B cell (primary cell): ENCODE data around the gene SCO2. TPM values are rescaled to one million over a fixed set of nuclear protein-coding genes. Genes with fewer than 3 reads are reported as not detected.

Source experiments
- ATAC-seq: fragments of 200-7000 bp; cut with Tn5 transposase; one replicate; pipeline ENCODE4 v1.10.0; 2021; ENCODE audit warnings: low read depth, mild to moderate bottlenecking, moderate number of reproducible peaks, moderate library complexity
- CTCF ChIA-PET: fragments of 350-600 bp; sonication (Branson Sonifier 250); formaldehyde crosslinking; loops from one replicate; lab custom pipeline; 2021; ENCODE audit warnings: antibody characterized with exemption, inconsistent platforms; lab: Charles Lee
- POLR2A ChIA-PET: fragments of 350-600 bp; sonication (Branson Sonifier 250); formaldehyde crosslinking; loops from one replicate; lab custom pipeline; 2021; ENCODE audit warnings: antibody characterized with exemption; lab: Charles Lee
- DNase-seq: peaks from one replicate; pipeline ENCODE4 v3.0.0; 2013
- H2AFZ ChIP-seq: 2 replicates; pipeline ENCODE4 v1.6.1; 2012; ENCODE audit warnings: mild to moderate bottlenecking, low read depth, low read length; ENCODE audit not compliant: insufficient read depth, poor library complexity, severe bottlenecking
- H3K27ac ChIP-seq, 2 donors: 1 replicate in 1 of 2; 2 replicates in 1 of 2; pipeline ENCODE4 v1.5.1; 2012 to 2013; ENCODE audit warnings: low read length in 2 of 2, mild to moderate bottlenecking in 2 of 2, moderate library complexity in 1 of 2
- H3K27me3 ChIP-seq, 4 experiments: fragments of 200-600 bp in 1 of 4; sonication (generic) in 1 of 4; replicated peaks in 1 of 4; 1 replicate in 2 of 4; 2 replicates in 2 of 4; pipeline versions ENCODE4 v1.6.1 to v1.7.0; 2013 to 2016; ENCODE audit warnings: low read length in 3 of 4, mild to moderate bottlenecking in 2 of 4, mixed read lengths in 1 of 4, moderate library complexity in 1 of 4; ENCODE audit not compliant: insufficient read depth in 4 of 4, control insufficient read depth in 3 of 4; ENCODE audit errors: control extremely low read depth in 1 of 4
- H3K36me3 ChIP-seq, 2 experiments: replicated peaks in 1 of 2; 1 replicate in 1 of 2; 2 replicates in 1 of 2; pipeline versions ENCODE4 v1.6.1 to v1.7.1; 2013; ENCODE audit warnings: low read length in 1 of 2; ENCODE audit not compliant: insufficient read depth in 2 of 2, control insufficient read depth in 1 of 2; ENCODE audit errors: control extremely low read depth in 1 of 2, extremely low read depth in 1 of 2
- H3K4me1 ChIP-seq, 2 donors: fragments of 200-600 bp in 1 of 2; sonication (generic) in 1 of 2; 1 replicate in 1 of 2; 2 replicates in 1 of 2; pipeline versions ENCODE4 v1.5.1 to v1.6.1; 2013 to 2017; ENCODE audit warnings: low read length in 2 of 2; ENCODE audit not compliant: control insufficient read depth in 2 of 2, insufficient read depth in 2 of 2
- H3K4me2 ChIP-seq: replicated peaks from 2 replicates; pipeline ENCODE3; 2012; ENCODE audit warnings: mild to moderate bottlenecking, low read depth, low read length; ENCODE audit not compliant: poor library complexity, severe bottlenecking
- H3K4me3 ChIP-seq, 5 experiments: fragments of 200-600 bp in 1 of 5; sonication (generic) in 1 of 5; 1 replicate in 3 of 5; 2 replicates in 2 of 5; pipeline versions ENCODE4 v1.5.1 to v1.7.0; 2011 to 2016; ENCODE audit warnings: low read length in 4 of 5, mild to moderate bottlenecking in 4 of 5, low read depth in 2 of 5, control low read depth in 1 of 5, moderate library complexity in 1 of 5; ENCODE audit not compliant: insufficient read depth in 1 of 5; ENCODE audit errors: control extremely low read depth in 1 of 5, extremely low read depth in 1 of 5
- H3K79me2 ChIP-seq: fragments of 200-600 bp; sonication (generic); one replicate; pipeline ENCODE4 v1.6.0; 2016; ENCODE audit warnings: low read length; ENCODE audit not compliant: control insufficient read depth, insufficient read depth
- H3K9ac ChIP-seq: fragments of 200-600 bp; sonication (generic); 2 replicates; pipeline ENCODE4 v1.6.1; 2017; ENCODE audit warnings: mild to moderate bottlenecking, low read length, moderate library complexity
- H3K9me3 ChIP-seq, 3 donors: one replicate each; pipeline versions ENCODE4 v1.6.1 to v1.7.1; 2013; ENCODE audit warnings: low read length in 2 of 3; ENCODE audit not compliant: control insufficient read depth in 2 of 3, insufficient read depth in 1 of 3; ENCODE audit errors: control extremely low read depth in 1 of 3
- H4K20me1 ChIP-seq: 2 replicates; pipeline ENCODE4 v1.6.0; 2012; ENCODE audit warnings: mild to moderate bottlenecking, low read length; ENCODE audit not compliant: insufficient read depth, control insufficient read depth, poor library complexity, severe bottlenecking
- H3K27ac Mint-ChIP-seq: one replicate; pipeline ENCODE4 v1.8.0; 2021; ENCODE audit warnings: mixed read lengths
- H3K27me3 Mint-ChIP-seq: one replicate; pipeline ENCODE4 v1.8.0; 2021; ENCODE audit warnings: mixed read lengths
- H3K4me1 Mint-ChIP-seq: one replicate; pipeline ENCODE4 v1.8.0; 2021; ENCODE audit warnings: mixed read lengths
- H3K4me3 Mint-ChIP-seq: one replicate; pipeline ENCODE4 v1.8.0; 2021; ENCODE audit warnings: mixed read lengths
- H3K9me3 Mint-ChIP-seq: one replicate; pipeline ENCODE4 v1.8.0; 2022; ENCODE audit warnings: mixed read lengths; ENCODE audit not compliant: insufficient read depth
- EZH2 ChIP-seq: IDR thresholded peaks from 2 replicates; pipeline ENCODE4 v1.6.1; 2012; ENCODE audit warnings: borderline replicate concordance, low read depth, mild to moderate bottlenecking, moderate library complexity, low read length; ENCODE audit not compliant: insufficient read depth, poor library complexity, severe bottlenecking
- WGBS: methylation state at CpG from one replicate; pipeline ENCODE4 v1.1.5; 2013; ENCODE audit warnings: missing lambda C conversion rate; ENCODE audit not compliant: insufficient coverage; 5-methylcytosine and 5-hydroxymethylcytosine counted together
- intact Hi-C: fragments of 100-400 bp; cut with micrococcal nuclease; formaldehyde crosslinking; loops from one replicate; pipeline ENCODE4 v1.10.0; 2022
- polyA plus RNA-seq: library from polyadenylated mRNA; depleted of rRNA; stranded (reverse); fragments of >200 nt; gene quantifications from 2 replicates; pipeline ENCODE4 v1.2.3, GENCODE V29; 2012
- total RNA-seq, 2 donors: library from RNA; stranded (reverse); fragments of 120-200 nt in 1 of 2; gene quantifications; 1 replicate in 1 of 2; 2 replicates in 1 of 2; pipeline versions ENCODE4 v1.2.3 to v1.2.4, GENCODE V29; 2013 to 2022
- TF ChIP-seq, protein P1 (sequence below): fragments of 200-600 bp; IDR thresholded peaks from one replicate; pipeline ENCODE4 v1.8.0; 2022; ENCODE audit warnings: antibody characterized with exemption, mild to moderate bottlenecking

SCO2 gene
- total and polyA plus RNA-seq, 2 donors (not counting 1 experiment from before 2014, with no cell fraction given) = 1.1 to 14.2 TPM

DNA sequence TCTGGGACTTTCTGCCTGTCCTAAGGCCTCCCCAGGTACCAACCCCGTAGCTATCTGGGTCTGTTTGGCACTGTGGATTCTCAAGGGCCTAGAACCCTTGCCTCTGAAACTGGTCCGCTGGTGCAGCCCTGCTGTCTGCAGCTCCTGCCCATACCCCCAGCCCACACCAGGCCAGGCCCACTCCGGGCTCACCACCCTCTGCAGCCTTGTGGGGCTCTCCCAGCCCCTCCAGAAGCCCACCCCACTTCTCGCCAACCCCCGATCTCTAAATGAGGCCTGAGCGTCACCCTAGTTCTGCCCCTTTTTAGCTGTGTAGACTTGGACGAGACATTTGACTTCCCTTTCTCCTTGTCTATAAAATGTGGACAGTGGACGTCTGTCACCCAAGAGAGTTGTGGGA, 25.0 kb upstream of the SCO2 start:
- no peaks in the 10 kb centered on the region for H3K27me3 Mint-ChIP-seq
- peak overlapping the region; percentile 46 for H3K27ac Mint-ChIP-seq
- H3K4me3 Mint-ChIP-seq = peak overlapping the region; percentile 69
- TF ChIP-seq, protein P1, sequence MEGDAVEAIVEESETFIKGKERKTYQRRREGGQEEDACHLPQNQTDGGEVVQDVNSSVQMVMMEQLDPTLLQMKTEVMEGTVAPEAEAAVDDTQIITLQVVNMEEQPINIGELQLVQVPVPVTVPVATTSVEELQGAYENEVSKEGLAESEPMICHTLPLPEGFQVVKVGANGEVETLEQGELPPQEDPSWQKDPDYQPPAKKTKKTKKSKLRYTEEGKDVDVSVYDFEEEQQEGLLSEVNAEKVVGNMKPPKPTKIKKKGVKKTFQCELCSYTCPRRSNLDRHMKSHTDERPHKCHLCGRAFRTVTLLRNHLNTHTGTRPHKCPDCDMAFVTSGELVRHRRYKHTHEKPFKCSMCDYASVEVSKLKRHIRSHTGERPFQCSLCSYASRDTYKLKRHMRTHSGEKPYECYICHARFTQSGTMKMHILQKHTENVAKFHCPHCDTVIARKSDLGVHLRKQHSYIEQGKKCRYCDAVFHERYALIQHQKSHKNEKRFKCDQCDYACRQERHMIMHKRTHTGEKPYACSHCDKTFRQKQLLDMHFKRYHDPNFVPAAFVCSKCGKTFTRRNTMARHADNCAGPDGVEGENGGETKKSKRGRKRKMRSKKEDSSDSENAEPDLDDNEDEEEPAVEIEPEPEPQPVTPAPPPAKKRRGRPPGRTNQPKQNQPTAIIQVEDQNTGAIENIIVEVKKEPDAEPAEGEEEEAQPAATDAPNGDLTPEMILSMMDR = no peak
- no peak for TF ChIP-seq EZH2
- Histone ChIP-seq H3K4me3 (no peak overlapping the region), H3K9ac (no peak overlapping the region), H3K27me3 (no peaks in the 10 kb centered on the region), H3K36me3 (no peaks in the 10 kb centered on the region), H4K20me1 (no peaks in the 10 kb centered on the region), H3K4me1 (peaks cover 18 to 23% of the 10 kb centered on the region in 2 donors), H3K9me3 (no peaks in the 10 kb centered on the region), H3K4me2 (no peak overlapping the region), H3K27ac (no peak overlapping the region), H2AFZ (no peak overlapping the region), H3K79me2 (peaks cover 23% of the 10 kb centered on the region)
- H3K4me1 Mint-ChIP-seq = peaks cover 20% of the 10 kb centered on the region
- ChIA-PET POLR2A (interaction anchor here (0.8 to 1.0 kb wide), 2 partner anchors 10 to 11 kb away, joined by 3 to 4 read pairs; no protein-coding TSS in a partner anchor), CTCF (interaction anchor here (1.0 to 3.9 kb wide), 4 partner anchors 10 to 25 kb away, joined by 3 to 19 read pairs (median 11); partner anchors contain the start of genes SCO2 and SYCE3)
- DNase-seq (no peak), ATAC-seq (no peak)
- no peaks in the 10 kb centered on the region for H3K9me3 Mint-ChIP-seq
- intact Hi-C loops = no loop called here
- 97% methylated on average over 8 of the region's 8 CpGs for WGBS
